Mammary epithelial cell (primary cell): ENCODE data around the gene SLC8A2.

Experiments used
- EZH2 ChIP-seq: IDR thresholded peaks from 2 replicates; pipeline ENCODE4 v1.6.1; 2012; ENCODE audit warnings: low read length, inconsistent platforms, borderline replicate concordance
- TF ChIP-seq, protein P1 (sequence below), 2 donors: IDR thresholded peaks in 1 of 2; conservative IDR thresholded peaks in 1 of 2; 2 replicates each; pipeline ENCODE4 v1.5.1; 2011 to 2012; ENCODE audit warnings: inconsistent platforms in 2 of 2, low read length in 2 of 2, mild to moderate bottlenecking in 2 of 2, control low read depth in 1 of 2, low read depth in 1 of 2; ENCODE audit not compliant: insufficient read depth in 1 of 2; ENCODE audit errors: extremely low read depth in 1 of 2

DNA sequence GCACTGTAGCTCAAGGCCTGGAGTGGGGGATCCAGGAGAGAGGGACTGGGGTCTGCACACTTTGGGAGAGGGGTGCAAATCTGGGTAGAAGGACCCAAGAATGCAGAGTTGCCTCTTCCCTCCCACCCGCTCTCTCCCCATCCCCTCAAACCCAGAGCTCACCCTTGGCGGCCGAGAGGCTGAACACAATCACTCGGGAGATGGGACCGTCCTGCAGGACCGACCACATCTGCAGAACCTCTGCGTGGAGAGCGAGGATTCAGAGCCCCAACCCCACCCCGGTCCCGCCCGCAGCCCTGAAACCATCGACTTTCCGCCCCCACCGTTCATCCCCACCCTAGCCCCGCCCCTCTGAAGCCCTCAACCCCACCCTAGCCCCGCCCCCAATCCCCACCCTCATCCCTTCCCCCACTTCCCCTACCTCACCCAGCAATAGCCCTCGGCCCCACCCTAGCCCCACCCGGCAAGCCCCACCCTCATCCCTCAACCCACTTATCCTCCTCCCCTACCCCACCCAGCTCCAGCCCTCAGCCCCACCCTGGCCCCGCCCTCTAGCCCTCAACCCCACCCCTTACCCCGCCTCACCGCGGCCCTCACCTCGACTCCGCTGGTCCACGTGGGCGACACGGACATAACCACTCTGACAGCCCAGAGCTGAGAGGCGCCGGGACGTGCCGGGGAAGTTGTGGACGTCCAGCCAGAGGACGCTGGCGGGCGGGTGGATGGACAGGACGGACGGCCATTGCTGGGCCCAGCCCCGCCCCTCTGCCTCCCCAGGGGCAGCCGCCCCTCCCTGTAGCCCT, 8.2 kb upstream of the SLC8A2 start:
- TF ChIP-seq, protein P1, sequence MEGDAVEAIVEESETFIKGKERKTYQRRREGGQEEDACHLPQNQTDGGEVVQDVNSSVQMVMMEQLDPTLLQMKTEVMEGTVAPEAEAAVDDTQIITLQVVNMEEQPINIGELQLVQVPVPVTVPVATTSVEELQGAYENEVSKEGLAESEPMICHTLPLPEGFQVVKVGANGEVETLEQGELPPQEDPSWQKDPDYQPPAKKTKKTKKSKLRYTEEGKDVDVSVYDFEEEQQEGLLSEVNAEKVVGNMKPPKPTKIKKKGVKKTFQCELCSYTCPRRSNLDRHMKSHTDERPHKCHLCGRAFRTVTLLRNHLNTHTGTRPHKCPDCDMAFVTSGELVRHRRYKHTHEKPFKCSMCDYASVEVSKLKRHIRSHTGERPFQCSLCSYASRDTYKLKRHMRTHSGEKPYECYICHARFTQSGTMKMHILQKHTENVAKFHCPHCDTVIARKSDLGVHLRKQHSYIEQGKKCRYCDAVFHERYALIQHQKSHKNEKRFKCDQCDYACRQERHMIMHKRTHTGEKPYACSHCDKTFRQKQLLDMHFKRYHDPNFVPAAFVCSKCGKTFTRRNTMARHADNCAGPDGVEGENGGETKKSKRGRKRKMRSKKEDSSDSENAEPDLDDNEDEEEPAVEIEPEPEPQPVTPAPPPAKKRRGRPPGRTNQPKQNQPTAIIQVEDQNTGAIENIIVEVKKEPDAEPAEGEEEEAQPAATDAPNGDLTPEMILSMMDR (conservative IDR thresholded peaks at IDR 0.05 in 1 of 2, IDR thresholded peaks at IDR 0.05 in 1 of 2; ENCODE audit: extremely low read depth in 1 of 2, insufficient read depth in 1 of 2, low read depth in 1 of 2, low read length in 2 of 2): no peak
- no peak for TF ChIP-seq EZH2
